Uterus (tissue), 2 donors: ENCODE measurements around the gene PPM1H.

Source experiments
- POLR2A ChIP-seq, 2 donors: fragments of 450-650 bp; IDR thresholded peaks; one replicate each; pipeline ENCODE4 v1.6.1; 2016; ENCODE audit warnings: antibody characterized with exemption in 2 of 2, mild to moderate bottlenecking in 1 of 2, moderate library complexity in 1 of 2
- TF ChIP-seq, protein P1 (sequence below), 4 experiments: fragments of 200-600 bp in 2 of 4; fragments of 450-650 bp in 2 of 4; sonication (generic) in 2 of 4; IDR thresholded peaks; one replicate each; pipeline ENCODE4 v1.5.1; 2016 to 2019; ENCODE audit warnings: antibody characterized with exemption in 4 of 4, mild to moderate bottlenecking in 2 of 4, moderate library complexity in 1 of 4

DNA sequence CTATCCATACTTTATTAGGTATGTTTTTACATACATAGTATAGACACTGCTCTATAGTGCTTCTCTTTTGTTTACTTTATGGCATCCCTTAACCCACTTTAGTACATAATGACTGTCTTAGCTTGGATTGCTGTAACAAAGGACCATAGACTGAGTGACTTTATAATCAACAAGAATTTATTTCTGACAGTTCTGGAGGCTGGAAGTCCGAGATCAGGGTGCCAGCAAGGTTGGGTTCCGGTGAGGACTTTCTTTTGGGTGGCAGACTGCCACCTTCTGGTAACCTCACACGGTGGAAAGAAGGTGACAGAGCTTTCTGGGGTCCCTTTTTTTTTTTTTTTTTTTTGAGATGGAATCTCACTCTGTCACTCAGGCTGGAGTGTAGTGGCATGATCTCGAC is 48.6 kb upstream of the PPM1H start:
- TF ChIP-seq, protein P1, sequence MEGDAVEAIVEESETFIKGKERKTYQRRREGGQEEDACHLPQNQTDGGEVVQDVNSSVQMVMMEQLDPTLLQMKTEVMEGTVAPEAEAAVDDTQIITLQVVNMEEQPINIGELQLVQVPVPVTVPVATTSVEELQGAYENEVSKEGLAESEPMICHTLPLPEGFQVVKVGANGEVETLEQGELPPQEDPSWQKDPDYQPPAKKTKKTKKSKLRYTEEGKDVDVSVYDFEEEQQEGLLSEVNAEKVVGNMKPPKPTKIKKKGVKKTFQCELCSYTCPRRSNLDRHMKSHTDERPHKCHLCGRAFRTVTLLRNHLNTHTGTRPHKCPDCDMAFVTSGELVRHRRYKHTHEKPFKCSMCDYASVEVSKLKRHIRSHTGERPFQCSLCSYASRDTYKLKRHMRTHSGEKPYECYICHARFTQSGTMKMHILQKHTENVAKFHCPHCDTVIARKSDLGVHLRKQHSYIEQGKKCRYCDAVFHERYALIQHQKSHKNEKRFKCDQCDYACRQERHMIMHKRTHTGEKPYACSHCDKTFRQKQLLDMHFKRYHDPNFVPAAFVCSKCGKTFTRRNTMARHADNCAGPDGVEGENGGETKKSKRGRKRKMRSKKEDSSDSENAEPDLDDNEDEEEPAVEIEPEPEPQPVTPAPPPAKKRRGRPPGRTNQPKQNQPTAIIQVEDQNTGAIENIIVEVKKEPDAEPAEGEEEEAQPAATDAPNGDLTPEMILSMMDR (IDR thresholded peaks at IDR 0.05): no peak
- TF ChIP-seq POLR2A (IDR thresholded peaks at IDR 0.05): no peak
